ENCODE results near the gene RPL37.
"Not testable (repeated sequence)": the region's sequence is repeated elsewhere in the genome, so short reads cannot be mapped to it uniquely, and the experiment has no call there.

Gene RPL37

DNA sequence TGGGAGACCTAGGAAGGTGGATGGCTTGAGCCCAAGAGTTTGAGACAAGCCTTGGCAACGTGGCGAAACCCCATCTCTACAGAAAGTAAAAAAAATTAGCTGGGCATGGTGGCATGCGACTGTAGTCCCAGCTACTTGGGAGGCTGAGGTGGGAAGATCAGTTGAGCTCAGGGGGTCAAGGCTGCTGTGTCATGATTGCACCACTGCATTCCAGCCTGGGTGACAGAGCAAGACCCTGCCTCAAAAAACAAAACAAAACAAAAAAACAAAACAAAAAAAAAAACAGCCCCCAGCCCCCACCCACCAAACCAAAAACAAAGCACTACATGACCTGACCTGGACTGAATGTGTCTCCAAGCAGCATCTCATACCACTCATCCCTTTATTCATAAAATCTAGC, 40.9 kb upstream of the RPL37 start:
- H3K4me3 ChIP-seq (ENCODE audit: low read depth, low read length): no peak overlapping the region
- TF ChIP-seq, protein P1, sequence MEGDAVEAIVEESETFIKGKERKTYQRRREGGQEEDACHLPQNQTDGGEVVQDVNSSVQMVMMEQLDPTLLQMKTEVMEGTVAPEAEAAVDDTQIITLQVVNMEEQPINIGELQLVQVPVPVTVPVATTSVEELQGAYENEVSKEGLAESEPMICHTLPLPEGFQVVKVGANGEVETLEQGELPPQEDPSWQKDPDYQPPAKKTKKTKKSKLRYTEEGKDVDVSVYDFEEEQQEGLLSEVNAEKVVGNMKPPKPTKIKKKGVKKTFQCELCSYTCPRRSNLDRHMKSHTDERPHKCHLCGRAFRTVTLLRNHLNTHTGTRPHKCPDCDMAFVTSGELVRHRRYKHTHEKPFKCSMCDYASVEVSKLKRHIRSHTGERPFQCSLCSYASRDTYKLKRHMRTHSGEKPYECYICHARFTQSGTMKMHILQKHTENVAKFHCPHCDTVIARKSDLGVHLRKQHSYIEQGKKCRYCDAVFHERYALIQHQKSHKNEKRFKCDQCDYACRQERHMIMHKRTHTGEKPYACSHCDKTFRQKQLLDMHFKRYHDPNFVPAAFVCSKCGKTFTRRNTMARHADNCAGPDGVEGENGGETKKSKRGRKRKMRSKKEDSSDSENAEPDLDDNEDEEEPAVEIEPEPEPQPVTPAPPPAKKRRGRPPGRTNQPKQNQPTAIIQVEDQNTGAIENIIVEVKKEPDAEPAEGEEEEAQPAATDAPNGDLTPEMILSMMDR (IDR thresholded peaks at IDR 0.05; ENCODE audit: low read depth, low read length): no peak
- TF ChIP-seq, protein P2, sequence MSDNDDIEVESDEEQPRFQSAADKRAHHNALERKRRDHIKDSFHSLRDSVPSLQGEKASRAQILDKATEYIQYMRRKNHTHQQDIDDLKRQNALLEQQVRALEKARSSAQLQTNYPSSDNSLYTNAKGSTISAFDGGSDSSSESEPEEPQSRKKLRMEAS (IDR thresholded peaks at IDR 0.05; ENCODE audit: low read depth, low read length): no peak
- TF ChIP-seq POLR2A (IDR thresholded peaks at IDR 0.05; ENCODE audit: extremely low read depth, insufficient read length) (no peak), MYC (IDR thresholded peaks at IDR 0.05; ENCODE audit: low read depth, low read length) (no peak)
- no peak for DNase-seq (ENCODE audit: low read depth)

DNA sequence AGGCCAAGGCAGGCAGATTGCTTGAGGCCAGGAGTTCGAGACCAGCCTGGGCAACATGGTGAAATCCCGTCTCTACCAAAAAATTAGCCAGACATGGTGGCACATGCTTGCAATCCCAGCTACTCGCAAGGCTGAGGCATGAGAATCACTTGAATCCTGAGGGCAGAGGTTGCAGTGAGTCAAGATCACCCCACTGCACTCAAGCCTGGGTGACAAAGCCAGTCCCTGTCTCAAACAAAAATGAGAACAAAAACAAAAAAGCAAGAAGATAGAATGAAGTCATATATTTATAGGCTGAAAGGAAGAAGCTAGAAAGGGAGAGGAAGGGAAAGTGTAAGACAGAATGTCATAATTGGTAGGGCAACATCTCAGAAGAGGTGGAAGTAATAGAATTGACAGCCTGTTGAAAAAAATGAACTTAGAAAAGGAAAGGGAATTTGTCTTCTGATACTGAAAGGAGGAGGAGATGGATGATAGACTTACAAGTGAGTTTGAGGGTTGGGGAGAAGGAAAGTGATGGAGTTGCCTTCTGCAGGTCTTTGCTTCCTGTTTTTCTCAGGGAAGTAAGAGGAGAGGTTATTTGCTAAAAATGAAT, 38.4 kb upstream of the RPL37 start:
- DNase-seq (ENCODE audit: low read depth): no peak
- TF ChIP-seq, protein P2 (IDR thresholded peaks at IDR 0.05; ENCODE audit: low read depth, low read length): no peak
- TF ChIP-seq MYC (IDR thresholded peaks at IDR 0.05; ENCODE audit: low read depth, low read length): no peak
- TF ChIP-seq, protein P1 (IDR thresholded peaks at IDR 0.05; ENCODE audit: low read depth, low read length): no peak
- no peak for TF ChIP-seq POLR2A (IDR thresholded peaks at IDR 0.05; ENCODE audit: extremely low read depth, insufficient read length)
- no peak overlapping the region for H3K4me3 ChIP-seq (ENCODE audit: low read depth, low read length)

- DNase-seq (ENCODE audit: low read depth); H3K4me3 ChIP-seq (ENCODE audit: low read depth, low read length): not testable (repeated sequence)
Measured at GRCh38 chr5:40872253-40872652, 37.2 kb upstream of the RPL37 start.

- no peak overlapping the region for H3K4me3 ChIP-seq (ENCODE audit: low read depth, low read length)
- TF ChIP-seq, protein P1 (IDR thresholded peaks at IDR 0.05; ENCODE audit: low read depth, low read length): no peak
- TF ChIP-seq MYC (IDR thresholded peaks at IDR 0.05; ENCODE audit: low read depth, low read length): no peak
- TF ChIP-seq POLR2A (IDR thresholded peaks at IDR 0.05; ENCODE audit: extremely low read depth, insufficient read length): no peak
- TF ChIP-seq, protein P2 (IDR thresholded peaks at IDR 0.05; ENCODE audit: low read depth, low read length): no peak
- no peak for DNase-seq (ENCODE audit: low read depth)
Measured at GRCh38 chr5:40871177-40871576, 36.2 kb upstream of the RPL37 start.

GRCh38 chr5:40869384-40869783, 34.4 kb upstream of the RPL37 start:
- no peak for TF ChIP-seq MYC (IDR thresholded peaks at IDR 0.05; ENCODE audit: low read depth, low read length)
- TF ChIP-seq, protein P1 (IDR thresholded peaks at IDR 0.05; ENCODE audit: low read depth, low read length): no peak
- TF ChIP-seq POLR2A (IDR thresholded peaks at IDR 0.05; ENCODE audit: extremely low read depth, insufficient read length): no peak
- TF ChIP-seq, protein P2 (IDR thresholded peaks at IDR 0.05; ENCODE audit: low read depth, low read length): no peak
- no peak for DNase-seq (ENCODE audit: low read depth)
- H3K4me3 ChIP-seq (ENCODE audit: low read depth, low read length): no peak overlapping the region

GRCh38 chr5:40866844-40867243, 31.8 kb upstream of the RPL37 start:
- TF ChIP-seq, protein P2 (IDR thresholded peaks at IDR 0.05; ENCODE audit: low read depth, low read length): no peak
- TF ChIP-seq, protein P1 (IDR thresholded peaks at IDR 0.05; ENCODE audit: low read depth, low read length): no peak
- H3K4me3 ChIP-seq (ENCODE audit: low read depth, low read length): no peak overlapping the region
- no peak for DNase-seq (ENCODE audit: low read depth)

DNA sequence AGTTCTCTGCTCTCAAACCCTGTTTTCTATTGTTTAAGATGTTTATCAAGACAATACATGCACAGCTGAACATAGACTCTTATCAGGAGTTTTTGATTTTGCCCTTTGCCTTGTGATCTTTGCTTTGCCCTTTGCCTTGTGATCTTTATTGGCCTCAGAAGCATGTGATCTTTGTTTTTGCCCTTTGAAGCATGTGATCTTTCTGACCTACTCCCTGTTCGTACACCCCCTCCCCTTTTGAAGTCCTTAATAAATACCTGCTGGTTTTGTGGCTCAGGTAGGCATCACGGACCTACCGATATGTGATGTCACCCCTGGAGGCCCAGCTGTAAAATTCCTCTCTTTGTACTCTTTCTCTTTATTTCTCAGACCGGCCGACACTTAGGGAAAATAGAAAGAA, 30.0 kb upstream of the RPL37 start:
- DNase-seq (ENCODE audit: low read depth); H3K4me3 ChIP-seq (ENCODE audit: low read depth, low read length): not testable (repeated sequence)
